GM12878 (cell line): ENCODE measurements around the gene SMURF1. TPM values are rescaled to one million over a fixed set of nuclear protein-coding genes. Genes with fewer than 3 reads are reported as not detected.

Experiments
- ATAC-seq: fragments of 200-7000 bp; cut with Tn5 transposase; 3 replicates; pipeline ENCODE4 v1.9.1; 2020; ENCODE audit warnings: mild to moderate bottlenecking, moderate library complexity
- BruUV-seq: library from RNA; stranded (reverse); fragments of 400-500 nt; replicated peaks from 2 replicates; lab custom pipeline; 2021; lab: Mats Ljungman, UMichigan
- CTCF ChIA-PET: fragments of 300-600 bp; sonication (Branson Sonifier 250); formaldehyde crosslinking; extraction: SDS; loops from one replicate; lab custom pipeline; 2021; ENCODE audit warnings: inconsistent platforms; lab: Yijun Ruan, JAX
- POLR2A ChIA-PET: fragments of 350-600 bp; formaldehyde crosslinking; extraction: SDS; loops from one replicate; lab custom pipeline; 2021; ENCODE audit warnings: inconsistent platforms; lab: Charles Lee
- RAD21 ChIA-PET: fragments of 300-600 bp; sonication (Branson Sonifier 250); formaldehyde crosslinking; loops from one replicate; lab custom pipeline; 2023; ENCODE audit warnings: antibody characterized with exemption; ENCODE audit not compliant: unreplicated experiment; lab: Charles Lee
- SMC1A ChIA-PET: fragments of 300-600 bp; sonication (Branson Sonifier 250); formaldehyde crosslinking; loops from one replicate; lab custom pipeline; 2023; ENCODE audit not compliant: unreplicated experiment, uncharacterized antibody; lab: Charles Lee
- DNase-seq: peaks from one replicate; pipeline ENCODE4 v3.0.0-alpha.2; 2011; ENCODE audit warnings: low read depth, low spot score
- FAIRE-seq: peaks from 3 replicates; lab custom pipeline; 2011; peaks lifted over from hg19 to GRCh38; lab: Jason Lieb, UNC
- H2AFZ ChIP-seq: 2 replicates; pipeline ENCODE4 v1.6.0; 2011; ENCODE audit warnings: low read depth, low read length, control low read depth; ENCODE audit not compliant: control insufficient read depth
- H3K27ac ChIP-seq: 2 replicates; pipeline ENCODE4 v1.5.1; 2011; ENCODE audit warnings: control low read depth; ENCODE audit not compliant: control insufficient read depth, insufficient read depth
- H3K27me3 ChIP-seq, 2 experiments: replicated peaks in 1 of 2; 2 replicates each; pipeline versions ENCODE4 v1.6.0 to v1.6.1; 2011; ENCODE audit warnings: low read length in 1 of 2; ENCODE audit not compliant: control insufficient read depth in 2 of 2, insufficient read depth in 2 of 2
- H3K36me3 ChIP-seq, 2 experiments: 2 replicates each; pipeline ENCODE4 v1.5.1; 2011; ENCODE audit warnings: low read length in 1 of 2; ENCODE audit not compliant: control insufficient read depth in 2 of 2, insufficient read depth in 2 of 2
- H3K4me1 ChIP-seq: 2 replicates; pipeline ENCODE4 v1.6.1; 2011; ENCODE audit warnings: mild to moderate bottlenecking, low read length, moderate library complexity, mixed read lengths; ENCODE audit not compliant: control insufficient read depth, insufficient read depth
- H3K4me2 ChIP-seq: 2 replicates; pipeline ENCODE4 v1.6.0; 2011; ENCODE audit warnings: control low read depth; ENCODE audit not compliant: control insufficient read depth, insufficient read depth
- H3K4me3 ChIP-seq: fragments of 200-600 bp; sonication (generic); 2 replicates; pipeline ENCODE4 v1.5.1; 2016
- H3K79me2 ChIP-seq: 2 replicates; pipeline ENCODE4 v1.6.0; 2011; ENCODE audit warnings: low read length; ENCODE audit not compliant: control insufficient read depth, insufficient read depth
- H3K9ac ChIP-seq: 2 replicates; pipeline ENCODE4 v1.8.0; 2011; ENCODE audit warnings: low read length, control low read depth, mixed read lengths; ENCODE audit not compliant: control insufficient read depth, insufficient read depth
- H3K9me3 ChIP-seq: replicated peaks from 3 replicates; pipeline ENCODE4 v1.5.1; 2011; ENCODE audit warnings: mild to moderate bottlenecking, low read length; ENCODE audit not compliant: control insufficient read depth, insufficient read depth
- H4K20me1 ChIP-seq: 2 replicates; pipeline ENCODE4 v1.6.0; 2011; ENCODE audit not compliant: control insufficient read depth, insufficient read depth
- BACH1 ChIP-seq: fragments of 450-650 bp; IDR thresholded peaks from 2 replicates; pipeline ENCODE4 v1.6.1; 2017; ENCODE audit warnings: mild to moderate bottlenecking, borderline replicate concordance
- FOS ChIP-seq: IDR thresholded peaks from 3 replicates; pipeline ENCODE4 v1.6.1; 2011; ENCODE audit warnings: borderline replicate concordance; ENCODE audit not compliant: insufficient read length; ENCODE audit errors: extremely low read depth
- FOXM1 ChIP-seq: IDR thresholded peaks from 2 replicates; pipeline ENCODE4 v1.6.1; 2012; ENCODE audit warnings: low read depth, mild to moderate bottlenecking, inconsistent platforms, low read length, moderate library complexity
- MXI1 ChIP-seq: fragments of 150-350 bp; IDR thresholded peaks from 2 replicates; pipeline ENCODE4 v1.6.1; 2011; ENCODE audit warnings: low read depth, mild to moderate bottlenecking, inconsistent platforms, low read length, improper control_type of control experiment
- NFIC ChIP-seq: IDR thresholded peaks from 2 replicates; pipeline ENCODE4 v1.6.1; 2012; ENCODE audit warnings: low read depth, mild to moderate bottlenecking, inconsistent platforms, low read length, moderate library complexity
- PAX5 ChIP-seq: IDR thresholded peaks from 2 replicates; pipeline ENCODE4 v1.6.1; 2011; ENCODE audit warnings: low read depth, low read length, borderline replicate concordance
- RELA ChIP-seq: fragments of 450-650 bp; IDR thresholded peaks from 2 replicates; pipeline ENCODE4 v1.8.0; 2014; ENCODE audit warnings: borderline replicate concordance; ENCODE audit not compliant: partially characterized antibody
- SIX5 ChIP-seq: IDR thresholded peaks from 2 replicates; pipeline ENCODE4 v1.6.1; 2011; ENCODE audit warnings: mild to moderate bottlenecking, low read depth, low read length, moderate library complexity; ENCODE audit not compliant: severe bottlenecking
- SP1 ChIP-seq: IDR thresholded peaks from one replicate; pipeline ENCODE4 v1.6.1; 2011; ENCODE audit warnings: low read depth, low read length
- SREBF1 ChIP-seq: IDR thresholded peaks from 2 replicates; pipeline ENCODE4 v1.6.1; 2012; ENCODE audit warnings: mild to moderate bottlenecking, low read length
- STAT3 ChIP-seq: IDR thresholded peaks from 2 replicates; pipeline ENCODE4 v1.6.1; 2011; ENCODE audit warnings: low read depth, low read length, improper control_type of control experiment
- SUPT20H ChIP-seq: IDR thresholded peaks from 2 replicates; pipeline ENCODE4 v1.6.1; 2011; ENCODE audit warnings: low read depth, mild to moderate bottlenecking, low read length, moderate library complexity, borderline replicate concordance; ENCODE audit not compliant: control insufficient read depth
- ZBED1 ChIP-seq: IDR thresholded peaks from 2 replicates; pipeline ENCODE4 v1.6.1; 2016; ENCODE audit warnings: borderline replicate concordance
- ZNF207 ChIP-seq: fragments of 450-650 bp; IDR thresholded peaks from 2 replicates; pipeline ENCODE4 v1.6.1; 2014; ENCODE audit warnings: antibody characterized with exemption, mild to moderate bottlenecking, borderline replicate concordance
- ZNF622 ChIP-seq: fragments of 450-650 bp; IDR thresholded peaks from 2 replicates; pipeline ENCODE4 v1.6.1; 2017; ENCODE audit warnings: mild to moderate bottlenecking, inconsistent platforms
- WGBS: methylation state at CpG from one replicate; pipeline ENCODE4 v1.1.6; 2016; ENCODE audit warnings: low lambda C conversion rate; ENCODE audit not compliant: insufficient replicate concordance, insufficient coverage; ENCODE audit errors: missing lambda C conversion rate; 5-methylcytosine and 5-hydroxymethylcytosine counted together
- in situ Hi-C: fragments of 300-500 bp; cut with MboI; formaldehyde crosslinking; loops from 9 replicates; pipeline ENCODE4 v1.14.3; 2018; ENCODE audit warnings: mixed read lengths
- intact Hi-C: fragments of 100-400 bp; cut with micrococcal nuclease; formaldehyde crosslinking; loops from one replicate; pipeline ENCODE4 v1.14.2; 2022; ENCODE audit not compliant: unreplicated experiment
- polyA plus RNA-seq, 11 experiments: library from polyadenylated mRNA; depleted of rRNA in 4 of 11; unstranded in 6 of 11; stranded (reverse) in 5 of 11; fragments of >200 nt; fragmentation: Nextera tagmentation in 4 of 11; fragmentation: Illumina TruSeq in 1 of 11; extraction: Ambion mirVana in 4 of 11; extraction: Trizol in 1 of 11; gene quantifications; 1 replicate in 1 of 11; 2 replicates in 10 of 11; pipeline versions ENCODE4 v1.2.1 to v1.2.3, GENCODE V29; 2011 to 2016; ENCODE audit warnings: inconsistent platforms in 2 of 11, missing spikeins in 2 of 11, low read depth in 1 of 11
- total RNA-seq, 4 experiments: library from RNA; depleted of rRNA in 3 of 4; stranded (reverse); fragments of >200 nt in 3 of 4; fragmentation: Illumina TruSeq in 1 of 4; extraction: Trizol in 1 of 4; gene quantifications; 2 replicates each; pipeline versions ENCODE4 v1.2.1 to v1.2.3, GENCODE V29; 2013 to 2021
- TF ChIP-seq, protein P1 (sequence below): fragments of 450-650 bp; formaldehyde crosslinking; IDR thresholded peaks from 2 replicates; pipeline ENCODE4 v1.5.0; 2022; ENCODE audit warnings: mild to moderate bottlenecking, missing genetic modification characterization

The SMURF1 gene
- total and polyA plus RNA-seq, 10 of the 15 experiments (the other 5 are each of a cell fraction or from before 2014, with no cell fraction given): 0.76 to 14.0 (median 7.9) TPM

DNA sequence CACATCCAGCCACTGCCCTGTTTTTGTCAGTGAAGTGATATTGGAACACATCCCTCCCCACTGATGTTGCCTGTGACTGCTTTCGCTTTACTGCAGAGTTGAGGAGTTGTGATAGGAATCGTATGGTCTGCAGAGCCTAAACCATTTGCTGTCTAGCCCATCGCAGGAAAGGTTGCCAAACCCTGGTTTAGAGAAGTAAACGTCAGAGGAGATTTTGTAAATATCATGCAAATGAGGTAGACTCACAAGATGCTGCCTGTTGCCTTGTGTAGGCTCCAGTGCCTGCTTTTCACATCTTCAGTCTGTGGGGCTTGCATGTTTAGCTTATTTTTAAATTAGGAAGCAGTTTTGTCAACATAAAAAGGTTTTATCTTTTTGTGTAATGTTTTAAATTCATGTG is 158.5 kb downstream of the SMURF1 start:
- Histone ChIP-seq H3K4me3 (no peak overlapping the region), H3K79me2 (no peaks in the 10 kb centered on the region), H4K20me1 (no peaks in the 10 kb centered on the region), H3K27ac (no peak overlapping the region), H3K9ac (no peak overlapping the region), H2AFZ (no peak overlapping the region)
- ChIA-PET SMC1A (no interaction called here), RAD21 (no interaction called here)
- ATAC-seq (no peak), FAIRE-seq (no peak)
- WGBS: 77% methylated on average over 4 of the region's 4 CpGs
- in situ Hi-C loops: no loop called here
- peak; percentile 6 for TF ChIP-seq SIX5
- no peak for TF ChIP-seq SP1
- no peak for TF ChIP-seq MXI1
- no peak for TF ChIP-seq BACH1
- no peak for TF ChIP-seq PAX5
- TF ChIP-seq, all 136 proteins: peak for 1
- intact Hi-C loops: no loop called here
- Histone ChIP-seq H3K9me3 (peaks cover 2% of the 10 kb centered on the region; the same call in 2 of the 3 replicates), H3K4me1 (no peaks in the 10 kb centered on the region), H3K27me3 (no peaks in the 10 kb centered on the region), H3K36me3 (peaks cover 31 to 53% of the 10 kb centered on the region in 2 experiments), H3K4me2 (no peak overlapping the region)
- no peak for DNase-seq
- POLR2A ChIA-PET: no interaction called here
- no TSS peak for BruUV-seq
- CTCF ChIA-PET: interaction anchor here (1.9 kb wide), 1 partner anchor 9 kb away, joined by 4 read pairs; no protein-coding TSS in a partner anchor

DNA sequence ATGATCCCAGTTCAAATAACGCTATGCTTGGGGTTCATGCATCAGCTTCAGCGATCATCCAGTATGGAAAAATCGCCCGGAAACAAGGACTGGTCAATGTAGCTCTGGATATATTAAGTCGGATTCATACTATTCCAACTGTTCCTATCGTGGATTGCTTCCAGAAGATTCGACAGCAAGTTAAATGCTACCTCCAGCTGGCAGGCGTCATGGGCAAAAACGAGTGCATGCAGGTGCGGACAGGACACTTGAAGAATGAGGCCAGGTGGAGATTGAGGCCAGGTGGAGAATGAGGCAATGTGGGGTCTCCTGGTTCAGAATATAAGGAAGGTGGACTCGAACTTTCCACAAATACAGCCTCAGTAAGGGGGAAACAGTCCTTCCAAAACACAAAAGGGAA is 159.8 kb downstream of the SMURF1 start:
- Histone ChIP-seq H3K9ac (no peak overlapping the region), H4K20me1 (no peaks in the 10 kb centered on the region), H3K27ac (no peak overlapping the region), H3K36me3 (peaks cover 28 to 58% of the 10 kb centered on the region in 2 experiments), H3K4me3 (no peak overlapping the region), H3K79me2 (no peaks in the 10 kb centered on the region), H3K9me3 (peaks cover 2% of the 10 kb centered on the region; the same call in 2 of the 3 replicates), H3K27me3 (no peaks in the 10 kb centered on the region), H2AFZ (no peak overlapping the region), H3K4me2 (no peak overlapping the region), H3K4me1 (no peaks in the 10 kb centered on the region)
- ChIA-PET SMC1A (no interaction called here), CTCF (interaction anchor here (0.6 to 1.9 kb wide), 3 partner anchors 11 to 329 kb away, joined by 3 to 4 read pairs (median 3); no protein-coding TSS in a partner anchor), RAD21 (no interaction called here), POLR2A (interaction anchor here (1.0 kb wide), 1 partner anchor 10 kb away, joined by 3 read pairs; no protein-coding TSS in a partner anchor)
- in situ Hi-C loops: no loop called here
- TF ChIP-seq STAT3 (no peak), FOS (no peak), NFIC (no peak), SP1 (no peak), SREBF1 (no peak), SUPT20H (no peak), ZNF207 (no peak), ZNF622 (no peak), ZBED1 (no peak), FOXM1 (no peak), RELA (no peak)
- TF ChIP-seq, protein P1, sequence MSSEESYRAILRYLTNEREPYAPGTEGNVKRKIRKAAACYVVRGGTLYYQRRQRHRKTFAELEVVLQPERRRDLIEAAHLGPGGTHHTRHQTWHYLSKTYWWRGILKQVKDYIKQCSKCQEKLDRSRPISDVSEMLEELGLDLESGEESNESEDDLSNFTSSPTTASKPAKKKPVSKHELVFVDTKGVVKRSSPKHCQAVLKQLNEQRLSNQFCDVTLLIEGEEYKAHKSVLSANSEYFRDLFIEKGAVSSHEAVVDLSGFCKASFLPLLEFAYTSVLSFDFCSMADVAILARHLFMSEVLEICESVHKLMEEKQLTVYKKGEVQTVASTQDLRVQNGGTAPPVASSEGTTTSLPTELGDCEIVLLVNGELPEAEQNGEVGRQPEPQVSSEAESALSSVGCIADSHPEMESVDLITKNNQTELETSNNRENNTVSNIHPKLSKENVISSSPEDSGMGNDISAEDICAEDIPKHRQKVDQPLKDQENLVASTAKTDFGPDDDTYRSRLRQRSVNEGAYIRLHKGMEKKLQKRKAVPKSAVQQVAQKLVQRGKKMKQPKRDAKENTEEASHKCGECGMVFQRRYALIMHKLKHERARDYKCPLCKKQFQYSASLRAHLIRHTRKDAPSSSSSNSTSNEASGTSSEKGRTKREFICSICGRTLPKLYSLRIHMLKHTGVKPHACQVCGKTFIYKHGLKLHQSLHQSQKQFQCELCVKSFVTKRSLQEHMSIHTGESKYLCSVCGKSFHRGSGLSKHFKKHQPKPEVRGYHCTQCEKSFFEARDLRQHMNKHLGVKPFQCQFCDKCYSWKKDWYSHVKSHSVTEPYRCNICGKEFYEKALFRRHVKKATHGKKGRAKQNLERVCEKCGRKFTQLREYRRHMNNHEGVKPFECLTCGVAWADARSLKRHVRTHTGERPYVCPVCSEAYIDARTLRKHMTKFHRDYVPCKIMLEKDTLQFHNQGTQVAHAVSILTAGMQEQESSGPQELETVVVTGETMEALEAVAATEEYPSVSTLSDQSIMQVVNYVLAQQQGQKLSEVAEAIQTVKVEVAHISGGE (CRISPR knock-in tag): no peak
- DNase-seq (no peak), ATAC-seq (no peak), FAIRE-seq (no peak)
- intact Hi-C loops: no loop called here
- BruUV-seq: no TSS peak
- 96% methylated on average over 11 of the region's 11 CpGs for WGBS
